Endothelial cell (in vitro differentiated cells): ENCODE measurements around the gene DPYSL4. TPM values are rescaled to one million over a fixed set of nuclear protein-coding genes. Genes with fewer than 3 reads are reported as not detected.

ENCODE experiments used
- DNase-seq: peaks from one replicate; pipeline ENCODE4 v3.0.0; 2021; ENCODE audit warnings: low spot score
- H3K27ac Mint-ChIP-seq: one replicate; pipeline ENCODE4 v1.8.0; 2021; ENCODE audit warnings: mixed read lengths, inconsistent platforms; ENCODE audit not compliant: unreplicated experiment
- H3K27me3 Mint-ChIP-seq: one replicate; pipeline ENCODE4 v1.8.0; 2021; ENCODE audit warnings: mild to moderate bottlenecking, moderate library complexity, mixed read lengths, inconsistent platforms; ENCODE audit not compliant: unreplicated experiment
- H3K36me3 Mint-ChIP-seq: one replicate; pipeline ENCODE4 v1.8.0; 2021; ENCODE audit warnings: mild to moderate bottlenecking, low read depth, mixed read lengths, inconsistent platforms; ENCODE audit not compliant: unreplicated experiment
- H3K4me1 Mint-ChIP-seq: one replicate; pipeline ENCODE4 v1.8.0; 2021; ENCODE audit warnings: mild to moderate bottlenecking, mixed read lengths, inconsistent platforms; ENCODE audit not compliant: unreplicated experiment
- H3K4me3 Mint-ChIP-seq: one replicate; pipeline ENCODE4 v1.8.0; 2021; ENCODE audit warnings: mild to moderate bottlenecking, mixed read lengths, inconsistent platforms; ENCODE audit not compliant: unreplicated experiment
- H3K9me3 Mint-ChIP-seq: one replicate; pipeline ENCODE4 v1.8.0; 2021; ENCODE audit warnings: mixed read lengths, inconsistent platforms; ENCODE audit not compliant: unreplicated experiment
- CTCF ChIP-seq: fragments of 200-600 bp; sonication (generic); IDR thresholded peaks from one replicate; pipeline ENCODE4 v1.5.0; 2021; ENCODE audit warnings: antibody characterized with exemption; ENCODE audit not compliant: unreplicated experiment
- total RNA-seq: library from RNA; stranded (reverse); fragmentation: NEBNext Ultra II Directional; extraction: Animal tissue kit (Norgen Biotek cat#: 25700); gene quantifications from one replicate; pipeline ENCODE4 v1.2.1, GENCODE V29; 2021; ENCODE audit not compliant: unreplicated experiment

Gene DPYSL4
- total RNA-seq, 1 donor from 2014 or later: 15.0 TPM

- Mint-ChIP-seq H3K27ac (no peak overlapping the region), H3K36me3 (peaks cover 4% of the 10 kb centered on the region), H3K27me3 (peaks cover 2% of the 10 kb centered on the region), H3K4me1 (no peaks in the 10 kb centered on the region), H3K4me3 (no peak overlapping the region), H3K9me3 (no peaks in the 10 kb centered on the region)
- no peak for TF ChIP-seq CTCF
- no peak for DNase-seq
Observed at GRCh38 chr10:132195366-132196075, 8.8 kb downstream of the DPYSL4 start.

- no peak for TF ChIP-seq CTCF
- Mint-ChIP-seq H3K36me3 (no peaks in the 10 kb centered on the region), H3K4me1 (no peaks in the 10 kb centered on the region), H3K9me3 (no peaks in the 10 kb centered on the region), H3K27ac (no peak overlapping the region), H3K4me3 (no peak overlapping the region), H3K27me3 (peaks cover 4% of the 10 kb centered on the region)
- no peak for DNase-seq
Observed at GRCh38 chr10:132196178-132197113, 9.7 kb downstream of the DPYSL4 start.

- no peaks in the 10 kb centered on the region for H3K4me1 Mint-ChIP-seq
- H3K27ac Mint-ChIP-seq: no peak overlapping the region
- H3K27me3 Mint-ChIP-seq: peaks cover 4% of the 10 kb centered on the region
- H3K4me3 Mint-ChIP-seq: no peak overlapping the region
- no peaks in the 10 kb centered on the region for H3K36me3 Mint-ChIP-seq
- H3K9me3 Mint-ChIP-seq: no peaks in the 10 kb centered on the region
- no peak for TF ChIP-seq CTCF
- DNase-seq: no peak
Observed at GRCh38 chr10:132197271-132198067, 10.7 kb downstream of the DPYSL4 start.

- no peaks in the 10 kb centered on the region for H3K36me3 Mint-ChIP-seq
- DNase-seq: no peak
- H3K27me3 Mint-ChIP-seq: peaks cover 4% of the 10 kb centered on the region
- no peaks in the 10 kb centered on the region for H3K9me3 Mint-ChIP-seq
- H3K4me1 Mint-ChIP-seq: no peaks in the 10 kb centered on the region
- no peak overlapping the region for H3K4me3 Mint-ChIP-seq
- TF ChIP-seq CTCF: no peak
- H3K27ac Mint-ChIP-seq: no peak overlapping the region
Observed at GRCh38 chr10:132198068-132198370, 11.3 kb downstream of the DPYSL4 start.
